ENCODE measurements around the gene KRT78.
"Not testable (repeated sequence)": the region's sequence is repeated elsewhere in the genome, so short reads cannot be mapped to it uniquely, and the experiment has no call there.

KRT78 gene, protein sequence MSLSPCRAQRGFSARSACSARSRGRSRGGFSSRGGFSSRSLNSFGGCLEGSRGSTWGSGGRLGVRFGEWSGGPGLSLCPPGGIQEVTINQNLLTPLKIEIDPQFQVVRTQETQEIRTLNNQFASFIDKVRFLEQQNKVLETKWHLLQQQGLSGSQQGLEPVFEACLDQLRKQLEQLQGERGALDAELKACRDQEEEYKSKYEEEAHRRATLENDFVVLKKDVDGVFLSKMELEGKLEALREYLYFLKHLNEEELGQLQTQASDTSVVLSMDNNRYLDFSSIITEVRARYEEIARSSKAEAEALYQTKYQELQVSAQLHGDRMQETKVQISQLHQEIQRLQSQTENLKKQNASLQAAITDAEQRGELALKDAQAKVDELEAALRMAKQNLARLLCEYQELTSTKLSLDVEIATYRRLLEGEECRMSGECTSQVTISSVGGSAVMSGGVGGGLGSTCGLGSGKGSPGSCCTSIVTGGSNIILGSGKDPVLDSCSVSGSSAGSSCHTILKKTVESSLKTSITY
- total RNA-seq, result 0 reads per million in 2 donors

DNA sequence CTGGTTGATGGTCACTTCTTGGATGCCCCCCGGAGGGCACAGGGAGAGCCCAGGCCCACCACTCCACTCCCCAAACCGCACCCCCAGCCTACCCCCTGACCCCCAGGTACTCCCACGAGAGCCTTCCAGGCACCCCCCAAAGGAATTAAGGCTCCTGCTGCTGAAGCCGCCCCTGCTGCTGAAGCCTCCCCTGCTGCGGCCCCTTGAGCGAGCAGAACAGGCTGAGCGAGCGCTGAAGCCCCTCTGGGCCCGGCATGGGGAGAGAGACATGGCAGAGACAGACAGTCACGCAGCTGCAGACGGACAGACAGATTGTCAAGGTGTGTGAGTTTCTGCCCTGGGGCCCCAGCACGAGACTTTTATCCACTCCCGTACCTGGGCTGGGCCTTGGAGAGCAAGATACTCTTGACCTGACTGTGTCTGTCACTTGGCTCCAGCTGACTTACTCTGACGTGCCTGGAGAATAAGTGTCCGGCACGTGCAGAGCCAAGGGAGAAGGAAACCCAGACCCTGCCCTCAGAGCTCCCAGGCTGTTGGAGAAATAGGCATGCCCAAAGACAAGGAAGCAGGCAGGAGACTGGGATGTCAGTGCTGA, at the start of gene KRT78:
Gene KRT78 (minus strand): TSS at position 334 of the 595 bp plus-strand sequence. CDS start 64 bp downstream, at position 270.
- DNase-seq, result no peak

DNA sequence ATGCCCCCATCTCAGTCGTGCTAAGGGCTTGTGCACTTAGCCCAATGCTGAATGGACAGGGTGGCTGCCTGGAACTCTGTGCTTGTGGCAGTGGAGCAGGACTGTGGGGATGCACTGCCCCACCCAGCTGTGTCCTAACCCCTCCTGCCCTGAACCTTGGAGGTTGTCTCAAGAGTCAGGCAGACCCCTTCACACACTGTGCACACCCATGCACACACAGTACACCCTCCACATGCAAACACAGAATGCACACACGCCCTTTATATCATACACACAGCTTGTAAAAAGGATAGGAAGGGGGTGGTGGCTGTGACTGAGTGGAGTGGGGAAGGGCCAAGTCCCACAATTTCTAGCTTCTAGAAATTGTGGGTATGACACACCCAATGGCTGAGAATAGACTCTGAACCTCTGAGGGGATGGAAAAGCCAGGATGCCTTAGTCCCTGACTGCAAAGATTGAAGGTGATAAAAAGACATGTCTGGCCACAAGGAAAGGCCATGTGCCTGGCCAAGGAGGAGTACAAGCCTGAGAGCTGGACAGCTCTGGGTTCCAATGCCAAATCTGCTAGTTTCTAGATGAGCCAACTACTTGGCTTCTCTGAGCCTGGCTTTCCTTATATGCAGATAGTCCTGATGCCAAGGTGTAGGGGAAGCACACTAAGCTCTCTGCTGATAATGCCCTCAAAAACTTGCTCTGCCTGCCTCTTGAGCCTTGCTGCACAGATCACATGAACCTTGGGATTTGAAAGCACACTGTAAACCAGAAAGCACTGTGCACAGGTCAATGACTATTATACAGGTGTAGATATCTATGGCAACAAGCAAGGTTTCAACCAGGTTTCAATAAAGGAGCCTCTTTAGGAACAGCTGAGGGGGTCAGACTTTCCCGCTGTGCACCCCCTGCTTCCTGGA, 47.7 kb upstream of the KRT78 start:
- DNase-seq, result no peak

DNA sequence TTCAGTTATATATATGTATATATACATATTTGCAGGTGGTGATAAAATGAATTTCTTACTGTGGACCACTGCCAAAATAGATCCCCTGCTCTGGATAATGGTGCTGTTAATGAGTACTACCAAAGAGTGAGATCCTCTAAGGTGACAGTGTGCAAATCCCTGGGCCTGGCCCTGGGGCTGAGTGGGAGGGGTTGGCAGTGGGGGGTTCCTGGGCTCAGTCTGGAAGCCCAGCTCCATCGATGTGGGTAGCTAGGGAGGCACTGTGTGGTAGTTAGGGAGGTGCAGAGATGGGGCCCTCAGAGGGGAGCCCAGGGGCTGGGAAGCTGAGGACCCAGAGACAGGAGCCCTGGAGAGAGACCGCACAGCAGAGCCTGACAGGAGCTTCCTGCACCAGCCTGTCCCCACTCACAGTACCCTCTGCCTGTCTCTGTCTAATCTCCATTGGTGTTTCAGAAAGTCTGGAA, 47.0 kb upstream of the KRT78 start:
- no peak for DNase-seq

DNA sequence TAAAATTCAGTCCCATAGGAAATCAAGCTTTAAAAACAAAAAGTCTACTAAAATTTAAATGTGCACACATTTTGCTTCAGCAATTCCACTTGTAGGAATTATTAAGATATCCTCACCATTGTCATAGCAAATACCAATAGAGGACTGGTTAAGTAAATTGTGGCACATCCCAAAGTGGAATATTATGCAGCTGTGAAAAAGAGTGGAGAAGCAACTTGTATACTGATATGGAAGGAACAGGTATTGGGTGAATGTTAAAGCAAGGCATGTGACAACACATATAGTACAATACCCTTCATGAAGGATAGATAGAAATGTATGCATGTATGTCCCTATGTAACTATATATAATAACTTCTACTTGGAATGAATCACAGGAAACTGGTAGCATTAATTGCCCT, 44.2 kb upstream of the KRT78 start:
- DNase-seq, result no peak

DNA sequence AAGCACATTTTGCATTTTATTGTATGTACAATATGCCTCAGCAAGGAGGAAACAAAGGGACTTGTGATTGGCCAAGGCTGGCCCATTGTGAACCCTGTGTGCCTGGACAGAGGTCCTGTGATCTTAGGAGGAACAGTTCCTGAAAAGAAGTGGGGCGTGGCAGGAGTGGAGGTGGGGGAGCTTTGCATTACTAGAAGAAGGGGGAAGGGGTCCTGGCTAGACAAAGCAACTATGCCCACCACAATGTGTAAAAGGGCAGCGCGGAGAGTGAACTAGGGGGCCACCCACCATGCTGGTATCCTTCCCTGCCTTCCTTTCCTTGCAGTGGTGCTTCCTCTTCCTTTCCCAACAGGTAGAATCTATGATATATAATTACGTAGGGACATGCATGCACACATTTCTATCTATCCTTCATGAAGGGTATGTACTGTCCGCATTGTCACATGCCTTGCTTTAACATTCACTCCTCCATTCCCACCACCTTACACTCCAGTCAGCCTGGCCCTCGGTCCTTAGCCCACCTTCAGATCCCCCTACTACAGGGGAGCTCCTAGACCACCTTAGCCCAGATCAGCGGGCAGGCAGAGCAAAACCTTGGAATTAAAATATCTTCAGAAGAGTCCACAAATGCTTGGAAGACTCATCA, 43.5 kb upstream of the KRT78 start:
- DNase-seq, result no peak

DNA sequence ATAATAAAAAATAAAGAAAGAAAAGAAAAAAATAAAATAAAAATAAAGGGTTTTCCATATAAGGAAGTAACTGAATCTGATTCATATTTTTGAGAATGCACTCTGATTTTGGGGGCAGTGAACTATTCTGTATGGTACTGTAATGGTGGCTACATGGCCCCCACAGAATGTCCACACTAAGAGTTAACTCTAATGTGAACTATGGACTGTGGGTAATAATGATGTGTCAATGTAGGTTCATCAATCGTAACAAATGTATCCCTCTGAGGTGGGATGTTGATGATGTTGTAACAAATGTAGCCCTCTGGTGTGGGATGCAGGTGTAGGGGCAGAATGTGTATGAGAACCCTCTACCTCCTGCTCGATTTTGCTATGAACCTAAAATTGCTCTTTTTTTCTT, 42.2 kb upstream of the KRT78 start:
- no peak for DNase-seq

DNA sequence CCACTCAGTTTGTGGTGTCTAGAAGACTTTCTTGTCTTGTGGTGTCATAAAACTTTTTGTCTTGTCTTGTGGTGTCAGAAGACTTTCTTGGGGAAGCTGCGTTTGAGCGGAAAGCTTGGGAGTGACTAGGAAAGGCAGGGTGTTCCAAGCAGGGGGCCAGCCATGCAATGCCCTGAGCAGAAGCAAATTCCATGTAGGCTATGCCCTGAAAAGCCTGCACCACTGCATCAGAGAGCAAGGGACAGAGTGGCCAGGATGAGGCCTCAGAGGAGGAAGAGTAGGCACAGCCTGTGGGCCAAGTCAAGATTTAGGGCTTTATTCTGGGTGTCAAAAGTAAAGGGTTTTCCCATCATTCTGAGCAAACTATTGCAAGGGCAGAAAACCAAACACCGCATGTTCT, 41.6 kb upstream of the KRT78 start:
- DNase-seq, result no peak

DNA sequence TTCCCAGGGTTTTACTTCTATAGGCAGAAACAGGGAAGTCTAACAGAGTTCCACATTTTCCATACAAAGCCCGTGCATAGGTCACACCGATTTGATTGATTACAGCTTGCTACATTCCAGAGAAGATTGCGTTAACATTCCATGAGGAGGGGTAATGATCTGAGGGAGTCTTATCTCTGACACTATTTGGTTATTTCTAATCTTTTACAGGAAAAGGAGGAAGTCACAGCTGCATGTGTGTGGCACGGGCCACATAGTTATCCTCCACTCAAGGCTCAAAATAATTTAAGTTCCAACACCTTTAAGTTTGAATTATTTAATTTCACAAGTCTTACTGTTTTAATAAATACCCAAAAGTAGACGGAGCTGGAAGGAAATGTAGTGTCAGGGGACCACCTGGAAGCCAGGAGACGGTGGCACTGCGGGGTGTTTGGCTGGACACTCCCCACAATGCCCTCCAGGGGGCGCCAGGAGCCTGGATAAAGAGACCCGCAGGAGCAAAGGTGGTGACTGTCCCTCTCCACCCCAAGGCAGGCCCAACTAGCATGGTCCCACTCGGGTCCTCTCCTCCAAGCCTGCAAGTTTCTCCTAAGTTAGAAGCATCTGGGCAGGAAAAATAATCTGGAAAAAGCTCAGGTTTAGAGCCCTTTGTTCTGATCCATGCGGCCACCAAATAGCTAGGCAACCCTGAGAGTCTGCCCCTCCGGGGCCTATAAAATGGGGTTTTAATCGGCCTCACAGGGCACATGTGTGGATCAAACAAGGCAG, 35.9 kb upstream of the KRT78 start:
- peak; percentile 32 to 74 (median 61) for DNase-seq

DNA sequence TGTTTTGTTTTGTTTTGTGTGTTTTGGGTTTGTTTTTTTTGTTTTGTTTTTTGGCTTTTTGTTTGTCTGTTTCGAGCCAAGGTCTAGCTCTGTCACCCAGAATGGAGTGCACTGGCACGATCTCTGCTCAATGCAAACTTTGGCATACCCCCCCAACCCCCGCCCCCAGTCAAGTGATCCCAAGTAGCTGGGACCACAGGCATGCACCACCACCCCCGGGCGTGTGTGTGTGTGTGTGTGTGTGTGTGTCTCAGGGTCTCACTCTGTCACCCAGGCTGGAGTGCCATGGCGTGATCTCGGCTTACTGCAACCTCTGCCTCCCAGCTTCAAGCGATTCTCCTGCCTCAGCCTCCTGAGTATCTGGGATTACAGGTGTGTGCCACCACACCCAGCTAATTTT, 31.7 kb upstream of the KRT78 start:
- not testable (repeated sequence) for DNase-seq

DNA sequence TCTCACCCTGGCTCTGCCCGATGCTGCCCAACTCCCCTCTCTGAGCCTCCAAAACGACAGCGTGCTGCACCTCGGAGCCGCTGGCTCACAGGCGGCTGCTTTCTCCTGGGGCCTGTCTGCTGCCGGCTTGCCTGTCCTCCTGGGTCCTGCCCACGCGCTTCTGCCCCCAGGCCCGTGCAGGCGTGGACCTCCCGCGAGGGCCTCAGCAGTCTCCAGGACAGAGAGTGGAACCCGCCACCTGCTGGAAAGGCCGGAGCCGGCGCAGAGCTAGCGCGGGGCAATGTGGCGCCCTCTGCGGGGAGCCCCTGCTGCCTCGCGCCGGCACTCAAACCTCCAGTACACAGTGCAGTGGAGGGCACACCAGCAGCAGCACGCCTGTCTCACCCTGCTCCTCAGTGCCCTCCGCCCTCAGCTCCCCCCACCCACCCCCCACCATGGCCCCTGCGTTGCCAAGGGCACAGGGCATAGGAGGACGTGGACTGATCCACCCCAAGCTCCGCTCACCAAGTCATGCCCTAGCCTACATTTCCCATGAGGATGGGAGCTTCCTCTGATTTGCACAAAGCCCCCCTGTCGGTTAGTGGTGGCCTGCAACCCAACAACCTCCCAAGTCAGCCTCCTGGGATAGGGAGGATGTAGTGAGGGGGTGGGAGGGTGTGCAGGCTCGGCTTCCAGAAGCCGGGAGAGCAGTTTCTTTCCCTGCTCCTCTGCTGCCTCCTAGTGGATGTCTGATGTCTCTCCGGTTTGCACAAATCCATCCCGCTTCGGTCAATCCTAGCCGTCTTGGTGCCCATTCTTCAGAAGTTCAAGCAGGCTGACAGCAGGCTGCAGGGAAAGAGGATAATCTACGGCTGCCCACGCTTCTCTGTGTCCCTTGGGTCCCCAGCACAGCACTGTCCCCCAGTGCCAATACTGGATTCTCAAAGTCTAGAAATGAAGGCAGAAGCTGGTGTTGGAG, 30.9 kb upstream of the KRT78 start:
- peak; percentile 30 to 72 (median 56) for DNase-seq

DNA sequence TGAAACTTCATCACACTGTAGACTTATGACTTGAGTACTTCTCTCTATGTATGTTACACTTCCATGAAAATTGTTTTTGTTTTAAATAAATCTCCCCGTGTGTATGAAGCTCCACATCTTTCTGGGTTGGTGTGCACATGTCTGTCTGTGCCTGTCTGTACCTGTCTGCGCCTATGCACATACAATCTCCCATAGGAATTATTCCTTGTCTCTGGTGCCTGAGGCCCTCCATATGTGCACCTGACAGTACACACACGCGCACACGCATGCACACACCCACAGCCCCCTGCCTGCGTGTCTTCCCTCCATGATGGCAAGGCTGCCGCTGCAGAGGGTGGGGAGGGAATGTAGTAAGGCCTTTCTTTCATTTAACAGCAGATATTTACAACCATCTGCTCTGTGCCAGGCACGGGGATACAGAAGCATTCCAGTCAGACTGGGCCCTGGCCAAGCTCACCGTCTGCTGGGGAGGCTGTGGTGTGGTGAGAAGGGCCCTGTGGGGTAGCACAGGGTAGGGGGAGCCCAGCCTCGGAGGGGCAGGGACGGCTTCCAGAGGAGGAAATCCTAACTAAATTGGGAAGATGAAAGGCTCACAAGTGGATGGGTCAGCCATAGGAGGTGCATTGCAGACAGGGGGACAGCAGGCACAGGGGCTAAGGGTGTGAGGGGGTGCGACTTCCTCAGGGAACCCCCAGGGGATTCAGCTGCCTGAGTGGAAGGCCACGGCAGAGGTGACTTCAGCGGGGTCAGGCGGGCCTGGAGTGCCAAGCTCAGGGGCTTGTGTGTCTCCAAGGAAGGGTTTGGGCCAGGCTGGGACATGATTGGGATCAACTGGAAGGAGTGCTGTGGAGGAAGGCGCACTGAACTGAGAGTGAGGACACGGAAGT, 30.0 kb upstream of the KRT78 start:
- no peak for DNase-seq

DNA sequence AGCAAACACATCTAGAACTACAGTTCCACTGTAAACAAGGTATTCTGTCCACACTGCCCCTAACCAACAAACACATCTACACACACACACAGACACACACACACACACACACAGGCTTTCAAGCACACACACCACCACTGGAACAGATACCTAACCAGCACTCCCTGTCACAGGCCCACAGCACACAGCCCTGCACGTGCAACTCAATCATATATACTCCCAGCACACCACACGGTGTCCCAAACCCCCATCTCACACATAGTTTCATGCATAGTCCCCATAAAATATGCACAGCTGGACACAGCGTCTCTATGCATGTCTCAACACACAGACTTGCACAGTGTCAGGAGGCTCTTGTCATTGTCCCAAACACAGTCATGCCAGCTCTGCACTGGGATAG, 28.4 kb upstream of the KRT78 start:
- no peak for DNase-seq

DNA sequence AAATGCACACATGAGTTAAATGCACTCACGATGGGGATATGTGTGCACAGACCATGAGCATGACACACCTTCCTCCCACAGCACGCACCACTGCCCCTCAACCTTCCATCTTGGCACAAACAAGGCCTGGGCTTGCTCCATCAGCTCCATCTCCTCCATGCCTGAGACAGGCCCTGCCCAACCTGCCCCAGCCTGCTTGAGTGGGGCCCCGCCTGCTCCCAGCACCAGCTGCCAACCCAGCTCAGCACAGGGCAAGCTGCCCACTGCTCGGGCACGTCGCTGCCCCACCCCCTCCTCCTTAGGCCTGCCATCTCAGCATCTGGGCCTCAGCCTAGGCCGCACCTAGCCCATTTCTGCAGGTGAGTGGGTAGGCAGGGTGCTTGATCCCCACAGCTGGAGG, 27.6 kb upstream of the KRT78 start:
- no peak for DNase-seq

DNA sequence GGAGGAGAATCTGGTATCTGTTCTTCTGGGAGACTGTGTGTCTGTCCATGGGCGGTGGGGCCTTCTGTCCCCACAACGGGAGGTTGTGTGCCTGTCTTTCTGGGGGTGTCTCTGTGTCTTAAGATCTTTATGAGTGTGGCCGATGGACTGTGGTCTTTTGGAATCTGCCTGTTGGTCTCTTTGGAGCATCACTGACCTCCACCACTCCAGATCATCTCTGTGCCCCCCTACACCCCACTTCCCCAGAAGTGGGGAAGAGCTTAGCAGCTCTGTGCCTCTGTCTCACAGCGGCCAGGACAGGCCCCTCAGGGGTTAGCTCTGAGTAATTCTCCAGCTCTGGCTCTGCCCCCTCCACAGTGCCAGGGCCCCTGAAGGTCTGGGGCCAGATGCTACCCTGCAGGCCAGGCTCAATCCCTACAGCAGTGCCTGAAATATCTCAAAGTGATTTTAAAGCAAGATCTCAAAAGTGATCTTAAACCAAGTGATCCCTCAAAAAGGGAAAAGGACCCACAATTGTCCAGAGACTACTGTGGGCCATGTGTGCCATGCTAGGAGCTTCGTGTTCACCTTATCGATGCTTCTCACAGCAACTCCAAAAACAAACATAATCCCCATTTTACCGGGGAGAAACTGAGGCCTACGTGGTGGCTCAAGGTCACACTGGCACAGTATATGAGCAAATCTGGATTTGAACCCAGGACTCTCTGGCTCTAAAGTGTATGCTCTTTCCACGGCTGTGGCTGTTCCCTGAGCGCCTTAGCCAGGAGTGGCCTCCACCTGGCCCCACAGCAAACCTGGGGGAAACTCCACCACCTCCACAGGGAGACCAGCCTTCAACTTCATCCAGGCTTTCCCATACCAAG, 26.0 kb upstream of the KRT78 start:
- DNase-seq, result no peak

DNA sequence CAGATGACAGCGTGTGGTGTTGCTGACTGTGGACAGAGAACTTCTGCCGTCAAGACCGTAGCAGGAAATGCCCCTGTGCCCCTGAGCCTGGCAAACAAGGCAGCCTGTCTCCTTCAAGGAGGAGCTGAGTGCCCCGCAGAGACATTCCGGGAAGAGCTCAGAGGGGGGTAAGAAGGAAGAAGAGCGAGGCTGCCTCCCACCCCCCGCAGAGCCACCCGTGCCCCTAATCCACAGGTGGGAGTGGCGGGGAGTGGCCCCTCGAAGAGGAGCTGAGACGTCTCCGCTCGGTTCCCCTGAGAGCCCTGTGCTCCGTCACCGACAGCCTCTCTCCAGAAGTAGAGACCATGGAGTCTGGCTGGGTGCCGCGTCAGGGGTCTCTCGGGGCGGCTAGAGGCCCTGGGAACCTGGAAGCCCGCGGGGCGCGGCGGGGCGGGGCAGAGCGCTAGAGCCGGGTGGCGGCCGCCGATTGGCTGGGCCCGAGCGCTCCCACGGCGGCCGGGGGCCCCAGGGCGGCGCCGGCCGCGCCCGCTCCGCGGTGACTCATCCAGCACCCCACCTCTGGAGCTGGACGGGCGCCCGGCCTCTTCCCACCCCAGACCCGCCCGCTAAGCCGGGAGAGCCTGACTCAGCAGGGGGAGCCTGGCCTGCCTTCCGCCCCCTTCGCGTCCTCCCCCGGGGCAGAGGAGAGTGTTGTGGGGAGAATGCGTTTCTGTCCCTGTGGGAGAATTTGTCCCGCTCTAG, 25.2 kb upstream of the KRT78 start:
- DNase-seq, result peak; percentile 9 to 43 (median 32)

DNA sequence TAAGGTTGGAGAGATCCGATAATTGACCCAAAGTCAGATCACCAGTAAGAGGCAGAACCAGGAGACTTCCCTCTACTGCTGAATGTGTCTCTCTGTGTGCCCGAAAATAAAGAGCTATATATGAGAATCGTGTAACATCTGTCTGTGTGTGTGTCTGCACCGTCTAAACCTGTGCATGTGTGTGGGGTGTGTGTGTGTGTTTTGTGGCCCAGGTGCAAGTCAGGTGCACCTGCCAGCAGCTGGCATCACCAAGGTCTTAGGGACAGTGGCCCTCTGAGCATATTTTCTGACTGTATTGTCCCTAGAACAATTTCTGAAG, 24.7 kb upstream of the KRT78 start:
- DNase-seq, result no peak

DNA sequence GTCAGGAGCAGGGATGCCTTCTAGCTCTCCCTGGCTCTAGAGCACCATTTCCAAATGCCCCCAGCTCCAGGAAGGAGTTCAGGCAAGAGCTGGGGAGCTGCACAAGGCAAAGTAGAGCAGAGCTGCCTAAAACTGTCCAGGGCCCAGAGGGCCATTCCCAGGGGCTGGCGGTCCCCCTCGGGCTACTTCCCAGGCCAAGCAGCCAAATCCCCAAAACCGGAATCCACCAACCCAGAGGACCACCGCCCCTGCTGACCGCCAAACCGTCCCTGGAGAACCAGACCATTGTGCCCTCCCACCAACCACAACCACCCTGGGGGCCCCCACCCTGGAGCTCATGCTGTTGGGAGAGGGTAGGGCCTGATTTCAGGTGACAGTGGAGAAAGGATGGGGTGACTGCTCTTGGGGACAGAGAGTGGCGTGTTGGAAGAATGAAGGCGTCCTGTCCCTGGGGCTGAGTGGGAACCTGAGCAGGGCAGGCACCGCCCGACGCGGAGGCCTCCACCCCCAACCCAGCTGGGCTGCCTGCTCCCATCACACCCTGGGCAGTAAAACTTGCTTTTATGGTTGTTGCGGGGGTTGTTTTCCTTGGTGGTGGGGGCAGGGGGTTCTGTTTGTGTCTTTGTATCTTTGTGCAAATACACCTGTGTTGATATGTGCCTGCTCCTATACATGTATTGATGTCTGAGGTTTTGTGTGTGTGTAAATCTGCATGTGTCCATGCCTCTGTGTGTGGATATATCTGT, 24.0 kb upstream of the KRT78 start:
- no peak for DNase-seq
